Smooth muscle cell of the coronary artery (primary cell): ENCODE results near the gene P2RX4. TPM values are rescaled to one million over a fixed set of nuclear protein-coding genes. Genes with fewer than 3 reads are reported as not detected.

Experiments used
- total RNA-seq: library from RNA; depleted of rRNA; stranded (reverse); fragments of >200 nt; gene quantifications from 2 replicates; pipeline ENCODE4 v1.2.3, GENCODE V29; 2014; ENCODE audit warnings: low replicate concordance

Gene P2RX4, protein sequence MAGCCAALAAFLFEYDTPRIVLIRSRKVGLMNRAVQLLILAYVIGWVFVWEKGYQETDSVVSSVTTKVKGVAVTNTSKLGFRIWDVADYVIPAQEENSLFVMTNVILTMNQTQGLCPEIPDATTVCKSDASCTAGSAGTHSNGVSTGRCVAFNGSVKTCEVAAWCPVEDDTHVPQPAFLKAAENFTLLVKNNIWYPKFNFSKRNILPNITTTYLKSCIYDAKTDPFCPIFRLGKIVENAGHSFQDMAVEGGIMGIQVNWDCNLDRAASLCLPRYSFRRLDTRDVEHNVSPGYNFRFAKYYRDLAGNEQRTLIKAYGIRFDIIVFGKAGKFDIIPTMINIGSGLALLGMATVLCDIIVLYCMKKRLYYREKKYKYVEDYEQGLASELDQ
- 8.7 and 31.2 TPM in 2 replicates for total RNA-seq

DNA sequence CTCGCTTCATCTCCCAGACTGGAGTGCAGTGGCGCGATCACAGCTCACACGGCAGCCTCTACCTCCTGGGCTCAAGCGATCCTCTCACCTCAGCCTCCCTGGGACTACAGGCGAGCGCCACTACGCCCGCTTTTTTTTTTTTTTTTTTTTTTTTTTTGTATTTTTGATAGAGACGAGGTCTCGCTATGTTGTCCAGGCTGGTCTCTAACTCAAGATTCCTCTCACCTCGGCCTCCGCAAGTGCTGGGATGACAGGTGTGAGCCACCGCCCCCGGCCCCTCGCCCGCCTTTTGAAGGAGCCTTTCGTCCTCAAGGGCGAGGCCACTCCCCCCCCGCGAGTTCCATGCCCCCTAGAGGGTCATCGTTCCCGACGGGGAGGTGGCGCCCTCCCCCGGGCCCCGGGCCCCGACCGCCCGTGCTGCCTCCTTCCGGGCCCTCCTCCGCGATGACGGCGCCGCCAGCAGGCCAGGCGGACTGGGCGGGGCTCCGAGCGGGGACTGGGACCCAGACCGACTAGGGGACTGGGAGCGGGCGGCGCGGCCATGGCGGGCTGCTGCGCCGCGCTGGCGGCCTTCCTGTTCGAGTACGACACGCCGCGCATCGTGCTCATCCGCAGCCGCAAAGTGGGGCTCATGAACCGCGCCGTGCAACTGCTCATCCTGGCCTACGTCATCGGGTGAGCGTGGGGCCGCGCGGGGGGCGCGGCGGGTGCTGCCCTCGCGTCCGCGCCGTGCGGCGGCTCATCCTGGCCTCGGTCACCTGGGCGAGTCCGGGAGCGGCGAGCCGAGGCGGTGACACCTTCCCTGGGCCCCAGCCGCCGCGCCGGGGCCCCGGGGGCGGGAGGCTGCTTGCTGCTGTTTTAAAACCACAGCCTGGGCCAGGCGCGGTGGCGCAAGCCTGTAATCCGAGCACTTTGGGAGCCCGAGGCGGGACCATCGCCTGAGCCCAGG lies at the start of gene P2RX4:
Gene P2RX4, plus strand, starts transcription at position 506 of the 949 bp plus-strand sequence. Its CDS starts 36 bp downstream, at position 542.

Other genes starting within 250 kb of the P2RX4 start
- gene HNF1A, start 231.6 kb upstream of the P2RX4 start, total RNA-seq = not detected in 2 replicates
- gene C12orf43, start 193.6 kb upstream of the P2RX4 start, total RNA-seq = 8.4 and 13.8 TPM in 2 replicates
- 0.15 and 0.23 TPM in 2 replicates for gene OASL, start 170.9 kb upstream of the P2RX4 start, total RNA-seq
- gene P2RX7, start 77.3 kb upstream of the P2RX4 start, total RNA-seq = under 0.01 and 5.4 TPM in 2 replicates
- 10.4 and 12.2 TPM in 2 replicates for gene CAMKK2, start 86.6 kb downstream of the P2RX4 start, total RNA-seq
- gene ANAPC5, start 142.3 kb downstream of the P2RX4 start, total RNA-seq = 99.1 and 150 TPM in 2 replicates
- gene RNF34, start 190.0 kb downstream of the P2RX4 start, total RNA-seq = 82.8 and 173 TPM in 2 replicates